Testis (tissue), 3 donors: ENCODE results near the gene RBM28. TPM values are rescaled to one million over a fixed set of nuclear protein-coding genes. Genes with fewer than 3 reads are reported as not detected.

Experiments
- DNase-seq: peaks from one replicate; pipeline ENCODE4 v3.0.0-alpha.2; 2019
- H3K27ac ChIP-seq, 2 donors: fragments of 200-600 bp; sonication (generic); one replicate each; pipeline ENCODE4 v1.5.1; 2019
- H3K27me3 ChIP-seq: fragments of 200-600 bp; sonication (generic); one replicate; pipeline ENCODE4 v1.5.1; 2019
- H3K36me3 ChIP-seq: fragments of 200-600 bp; sonication (generic); one replicate; pipeline ENCODE4 v1.5.1; 2017; ENCODE audit warnings: low read depth; ENCODE audit errors: missing control alignments
- H3K4me1 ChIP-seq: fragments of 200-600 bp; sonication (generic); one replicate; pipeline ENCODE4 v1.5.1; 2019
- H3K4me3 ChIP-seq, 2 donors: fragments of 200-600 bp; sonication (generic); one replicate each; pipeline ENCODE4 v1.5.1; 2017 to 2019
- H3K9me3 ChIP-seq: fragments of 200-600 bp; sonication (generic); one replicate; pipeline ENCODE4 v1.5.1; 2017
- POLR2A ChIP-seq: fragments of 450-650 bp; IDR thresholded peaks from one replicate; pipeline ENCODE4 v1.6.1; 2017; ENCODE audit warnings: antibody characterized with exemption, mild to moderate bottlenecking, moderate library complexity
- WGBS, 2 donors: methylation state at CpG; one replicate each; pipeline ENCODE4 v1.1.5; 2018; 5-methylcytosine and 5-hydroxymethylcytosine counted together
- intact Hi-C: fragments of 100-400 bp; cut with DNase I; formaldehyde crosslinking; loops from one replicate; pipeline ENCODE4 v1.15.1; 2023; ENCODE audit warnings: low total_unique reads
- polyA plus RNA-seq: library from polyadenylated mRNA; stranded (reverse); fragments of 350-450 nt; fragmentation: Illumina TruSeq; extraction: RNeasy Lipid Tissue Mini Kit (QIAGEN cat#74804); gene quantifications from one replicate; pipeline ENCODE4 v1.2.3, GENCODE V29; 2014; ENCODE audit warnings: low read depth, low replicate concordance; ENCODE audit not compliant: insufficient read depth
- total RNA-seq, 2 donors: library from RNA; depleted of rRNA; stranded (reverse); fragments of >200 nt; gene quantifications; one replicate each; pipeline ENCODE4 v1.2.3, GENCODE V29; 2016
- TF ChIP-seq, protein P1 (sequence below), 3 experiments: fragments of 450-650 bp in 2 of 3; fragments of 200-600 bp in 1 of 3; sonication (generic) in 1 of 3; IDR thresholded peaks; one replicate each; pipeline ENCODE4 v1.5.1; 2016 to 2019; ENCODE audit warnings: antibody characterized with exemption in 3 of 3, mild to moderate bottlenecking in 2 of 3, moderate library complexity in 1 of 3

Gene RBM28
- total and polyA plus RNA-seq, 3 donors from 2014 or later, result 25.7 to 58.3 (median 54.5) TPM

DNA sequence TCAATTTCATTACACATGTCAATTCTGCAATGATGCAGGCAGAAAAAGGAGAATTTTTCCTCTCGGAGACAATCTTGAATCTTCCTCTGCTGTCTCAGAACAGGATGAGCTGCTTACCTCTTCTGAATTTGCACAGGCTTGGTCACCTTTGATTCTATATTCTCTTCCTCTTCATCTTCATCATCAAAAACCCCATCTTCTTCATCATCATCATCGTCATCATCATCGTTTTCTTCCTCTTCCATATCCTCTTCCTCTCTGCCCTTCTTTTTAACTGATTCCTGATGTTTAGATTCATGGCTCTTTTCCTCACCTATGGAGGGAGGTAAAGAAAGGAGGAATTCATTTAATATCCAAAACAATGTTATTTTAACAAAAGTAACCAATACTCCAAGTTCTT is 8.0 kb downstream of the RBM28 start:
- no peak for TF ChIP-seq POLR2A
- TF ChIP-seq, protein P1, sequence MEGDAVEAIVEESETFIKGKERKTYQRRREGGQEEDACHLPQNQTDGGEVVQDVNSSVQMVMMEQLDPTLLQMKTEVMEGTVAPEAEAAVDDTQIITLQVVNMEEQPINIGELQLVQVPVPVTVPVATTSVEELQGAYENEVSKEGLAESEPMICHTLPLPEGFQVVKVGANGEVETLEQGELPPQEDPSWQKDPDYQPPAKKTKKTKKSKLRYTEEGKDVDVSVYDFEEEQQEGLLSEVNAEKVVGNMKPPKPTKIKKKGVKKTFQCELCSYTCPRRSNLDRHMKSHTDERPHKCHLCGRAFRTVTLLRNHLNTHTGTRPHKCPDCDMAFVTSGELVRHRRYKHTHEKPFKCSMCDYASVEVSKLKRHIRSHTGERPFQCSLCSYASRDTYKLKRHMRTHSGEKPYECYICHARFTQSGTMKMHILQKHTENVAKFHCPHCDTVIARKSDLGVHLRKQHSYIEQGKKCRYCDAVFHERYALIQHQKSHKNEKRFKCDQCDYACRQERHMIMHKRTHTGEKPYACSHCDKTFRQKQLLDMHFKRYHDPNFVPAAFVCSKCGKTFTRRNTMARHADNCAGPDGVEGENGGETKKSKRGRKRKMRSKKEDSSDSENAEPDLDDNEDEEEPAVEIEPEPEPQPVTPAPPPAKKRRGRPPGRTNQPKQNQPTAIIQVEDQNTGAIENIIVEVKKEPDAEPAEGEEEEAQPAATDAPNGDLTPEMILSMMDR (IDR thresholded peaks at IDR 0.05), result no peak
- intact Hi-C loops, result no loop called here
- 93% methylated on average over 3 of the region's 3 CpGs for WGBS, 2 donors
- Histone ChIP-seq H3K27me3 (no peaks in the 10 kb centered on the region), H3K27ac (no peak overlapping the region), H3K36me3 (no peaks in the 10 kb centered on the region), H3K4me1 (no peaks in the 10 kb centered on the region), H3K9me3 (no peaks in the 10 kb centered on the region), H3K4me3 (no peak overlapping the region)
- no peak for DNase-seq

DNA sequence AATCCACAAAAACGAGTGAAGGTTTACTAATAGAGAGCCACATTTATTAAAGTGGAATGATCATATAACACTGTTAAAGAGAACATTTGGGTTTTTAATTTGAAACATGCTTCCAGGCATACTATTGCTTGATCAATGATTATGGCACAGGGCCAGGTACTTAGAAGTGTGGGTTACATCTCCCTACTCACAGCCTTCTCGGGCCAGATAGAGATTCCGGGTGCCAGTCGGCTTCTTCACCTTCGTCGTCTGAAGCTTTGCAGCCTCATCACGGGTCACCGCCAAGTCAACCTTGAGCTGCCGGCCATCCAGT is 19.4 kb downstream of the RBM28 start:
- no peak for DNase-seq

DNA sequence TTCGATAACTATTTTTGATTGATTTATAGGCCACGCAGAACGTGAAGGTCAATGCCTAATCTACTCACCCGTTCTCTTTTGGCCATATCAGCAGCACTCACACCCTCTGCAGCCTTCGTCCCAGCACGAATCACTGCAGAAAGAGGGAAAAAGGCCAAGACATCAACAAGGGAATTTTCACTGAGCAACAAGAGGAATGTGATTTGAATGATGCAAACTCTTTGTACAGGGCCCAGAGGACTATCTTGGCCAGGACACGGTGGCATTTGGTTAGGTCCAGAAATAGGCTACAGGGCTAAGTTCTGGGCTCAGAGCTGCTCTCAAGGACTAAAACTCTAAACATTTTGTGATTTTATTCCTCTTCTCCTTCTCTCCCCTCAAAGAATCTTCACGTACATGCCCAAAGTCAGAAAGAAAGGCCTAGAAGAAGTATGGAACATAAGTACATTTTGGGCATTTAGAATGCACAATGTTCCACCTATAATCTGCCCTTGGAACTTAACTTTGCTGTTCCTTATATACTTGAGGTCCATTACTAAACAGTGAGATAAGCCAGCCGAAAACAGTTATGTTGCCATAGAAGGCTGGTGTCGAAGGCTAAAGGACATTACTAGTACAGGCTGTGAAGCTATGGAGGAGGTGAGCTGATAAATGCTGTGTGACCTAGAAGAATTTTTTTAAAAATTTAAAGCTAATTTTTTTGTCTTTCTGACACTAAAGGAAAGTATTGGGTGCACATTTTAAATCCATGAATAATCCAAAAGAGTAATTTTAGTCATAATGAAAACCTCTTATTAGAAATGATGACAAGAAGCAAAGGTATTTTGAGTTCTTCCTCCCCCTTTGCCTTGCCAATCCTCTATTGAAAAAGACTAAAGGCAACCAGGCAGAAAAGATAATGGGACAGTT is 20.0 kb downstream of the RBM28 start:
- WGBS, 2 donors, result 52 to 72% methylated on average over 10 of the region's 10 CpGs
- no peaks in the 10 kb centered on the region for H3K27me3 ChIP-seq
- intact Hi-C loops, result no loop called here
- no peak for DNase-seq
- no peaks in the 10 kb centered on the region for H3K9me3 ChIP-seq
- no peak overlapping the region for H3K4me3 ChIP-seq
- TF ChIP-seq, protein P1 (IDR thresholded peaks at IDR 0.05), result no peak
- no peak for TF ChIP-seq POLR2A
- no peaks in the 10 kb centered on the region for H3K36me3 ChIP-seq
- H3K27ac ChIP-seq, result no peak overlapping the region
- no peaks in the 10 kb centered on the region for H3K4me1 ChIP-seq

More for the DNA sequence above, 19.4 kb downstream of the RBM28 start:
- intact Hi-C loops, result no loop called here
- no peak overlapping the region for H3K27ac ChIP-seq
- H3K9me3 ChIP-seq, result no peaks in the 10 kb centered on the region
- H3K36me3 ChIP-seq, result no peaks in the 10 kb centered on the region
- no peaks in the 10 kb centered on the region for H3K27me3 ChIP-seq
- H3K4me3 ChIP-seq, result no peak overlapping the region
- TF ChIP-seq, protein P1 (IDR thresholded peaks at IDR 0.05), result no peak
- TF ChIP-seq POLR2A, result no peak
- 83 to 87% methylated on average over 9 of the region's 9 CpGs for WGBS, 2 donors
- H3K4me1 ChIP-seq, result no peaks in the 10 kb centered on the region

DNA sequence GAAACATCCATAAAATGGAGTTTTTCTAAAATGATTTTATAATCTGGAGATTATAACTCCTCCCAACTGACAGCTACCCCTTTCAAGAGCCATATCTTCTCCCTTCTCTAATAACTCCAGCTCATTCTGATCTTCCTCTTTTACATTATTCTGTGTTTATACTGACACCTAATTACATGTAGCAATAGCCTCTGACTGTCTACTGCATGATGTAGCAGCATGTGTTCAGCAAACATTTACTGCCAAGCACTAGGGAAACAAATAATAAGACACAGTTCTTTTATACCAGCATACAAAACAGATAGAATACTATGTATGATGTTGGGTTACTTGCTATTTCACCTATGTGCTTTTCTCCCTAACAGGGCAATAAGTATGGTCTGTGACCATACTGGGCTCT is 20.7 kb downstream of the RBM28 start:
- no peak for TF ChIP-seq POLR2A
- TF ChIP-seq, protein P1 (IDR thresholded peaks at IDR 0.05), result no peak

More for the DNA sequence above, 20.7 kb downstream of the RBM28 start:
- Histone ChIP-seq H3K36me3 (no peaks in the 10 kb centered on the region), H3K9me3 (no peaks in the 10 kb centered on the region), H3K4me1 (no peaks in the 10 kb centered on the region), H3K27me3 (no peaks in the 10 kb centered on the region), H3K27ac (no peak overlapping the region), H3K4me3 (no peak overlapping the region)
- DNase-seq, result no peak
- intact Hi-C loops, result no loop called here
